ENCODE data around the gene CAV2.

- TF ChIP-seq CTCF (IDR thresholded peaks at IDR 0.05) = no peak
- no peak for TF ChIP-seq POLR2A (IDR thresholded peaks at IDR 0.05)
Measured at GRCh38 chr7:116516324-116516723, 16.8 kb downstream of the CAV2 start.
